H1 (cell line): ENCODE data around the gene ATP8B3. TPM values are rescaled to one million over a fixed set of nuclear protein-coding genes. Genes with fewer than 3 reads are reported as not detected.

ENCODE experiments used
- CBX8 ChIP-seq: fragments of 300-800, 300-1000 bp; sonication (generic); IDR thresholded peaks from 2 replicates; pipeline ENCODE4 v1.7.1; 2016; ENCODE audit warnings: low read depth, low read length, borderline replicate concordance
- CHD2 ChIP-seq: IDR thresholded peaks from 2 replicates; pipeline ENCODE4 v1.6.1; 2012; ENCODE audit warnings: low read length, improper control_type of control experiment
- CHD7 ChIP-seq: fragments of 300-600 bp; sonication (generic); IDR thresholded peaks from 2 replicates; pipeline ENCODE4 v1.7.1; 2012; ENCODE audit warnings: low read length, moderate library complexity, mild to moderate bottlenecking, inconsistent platforms; ENCODE audit not compliant: insufficient replicate concordance
- FOSL1 ChIP-seq: IDR thresholded peaks from 2 replicates; pipeline ENCODE4 v1.6.1; 2011; ENCODE audit warnings: mild to moderate bottlenecking, low read depth, low read length, moderate library complexity; ENCODE audit not compliant: insufficient read depth
- PHF8 ChIP-seq: fragments of 200-600 bp; sonication (generic); conservative IDR thresholded peaks from 2 replicates; pipeline ENCODE4 v1.7.1; 2012; ENCODE audit warnings: low read depth, mild to moderate bottlenecking, inconsistent platforms, low read length, moderate library complexity
- TAF7 ChIP-seq: optimal IDR thresholded peaks from 2 replicates; pipeline ENCODE3; 2011; ENCODE audit warnings: low read depth, mild to moderate bottlenecking, inconsistent platforms, low read length, moderate library complexity, borderline replicate concordance
- TEAD4 ChIP-seq: IDR thresholded peaks from 2 replicates; pipeline ENCODE4 v1.6.1; 2012; ENCODE audit warnings: low read depth, low read length, inconsistent platforms, mixed read lengths
- polyA plus RNA-seq, 7 experiments: library from polyadenylated mRNA; depleted of rRNA in 3 of 7; stranded (reverse) in 5 of 7; unstranded in 2 of 7; fragments of >200 nt in 5 of 7; fragments of 200-250 nt in 2 of 7; gene quantifications; 1 replicate in 5 of 7; 2 replicates in 1 of 7; 4 replicates in 1 of 7; pipeline versions ENCODE4 v1.2.1 to v1.2.3, GENCODE V29; 2011 to 2013; ENCODE audit warnings: missing spikeins in 2 of 7, mixed read lengths in 2 of 7
- total RNA-seq: library from RNA; stranded (reverse); fragmentation: NEBNext Ultra II Directional; extraction: Animal tissue kit (Norgen Biotek cat#: 25700); gene quantifications from 2 replicates; pipeline ENCODE4 v1.2.1, GENCODE V29; 2021
- TF ChIP-seq, protein P1 (sequence below): IDR thresholded peaks from 2 replicates; pipeline ENCODE4 v1.6.1; 2012; ENCODE audit warnings: low read length, inconsistent platforms

The ATP8B3 gene
- total and polyA plus RNA-seq, 2 of the 8 experiments (the other 6 are each of a cell fraction or from before 2014, with no cell fraction given), result 4.1 to 9.3 TPM

- TF ChIP-seq TAF7, result peak; percentile 52
- TF ChIP-seq, protein P1, sequence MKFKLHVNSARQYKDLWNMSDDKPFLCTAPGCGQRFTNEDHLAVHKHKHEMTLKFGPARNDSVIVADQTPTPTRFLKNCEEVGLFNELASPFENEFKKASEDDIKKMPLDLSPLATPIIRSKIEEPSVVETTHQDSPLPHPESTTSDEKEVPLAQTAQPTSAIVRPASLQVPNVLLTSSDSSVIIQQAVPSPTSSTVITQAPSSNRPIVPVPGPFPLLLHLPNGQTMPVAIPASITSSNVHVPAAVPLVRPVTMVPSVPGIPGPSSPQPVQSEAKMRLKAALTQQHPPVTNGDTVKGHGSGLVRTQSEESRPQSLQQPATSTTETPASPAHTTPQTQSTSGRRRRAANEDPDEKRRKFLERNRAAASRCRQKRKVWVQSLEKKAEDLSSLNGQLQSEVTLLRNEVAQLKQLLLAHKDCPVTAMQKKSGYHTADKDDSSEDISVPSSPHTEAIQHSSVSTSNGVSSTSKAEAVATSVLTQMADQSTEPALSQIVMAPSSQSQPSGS, result no peak
- TF ChIP-seq PHF8, result no peak
- no peak for TF ChIP-seq FOSL1
- no peak for TF ChIP-seq CBX8
- TF ChIP-seq CHD2, result no peak
- TF ChIP-seq TEAD4, result no peak
- TF ChIP-seq CHD7, result no peak
Measured at GRCh38 chr19:1774989-1775772, 36.9 kb downstream of the ATP8B3 start (continued).
